Thyroid gland (tissue), 4 donors: Measurements from ENCODE around the gene POMT1. TPM values are rescaled to one million over a fixed set of nuclear protein-coding genes. Genes with fewer than 3 reads are reported as not detected.

Experiments
- DNase-seq, 2 donors: peaks; one replicate each; pipeline ENCODE4 v3.0.0-alpha.2; 2019
- H3K27ac ChIP-seq, 3 donors: fragments of 200-600 bp; sonication (generic); 1 replicate in 2 of 3; 2 replicates in 1 of 3; pipeline ENCODE4 v1.5.1; 2016 to 2019; ENCODE audit warnings: mild to moderate bottlenecking in 1 of 3, moderate library complexity in 1 of 3
- H3K27me3 ChIP-seq: fragments of 200-600 bp; sonication (generic); one replicate; pipeline ENCODE4 v1.5.1; 2019
- H3K36me3 ChIP-seq, 2 donors: fragments of 200-600 bp; sonication (generic); one replicate each; pipeline ENCODE4 v1.5.1; 2016 to 2019
- H3K4me1 ChIP-seq, 2 donors: fragments of 200-600 bp; sonication (generic); one replicate each; pipeline ENCODE4 v1.5.1; 2017 to 2019
- H3K4me3 ChIP-seq, 3 donors: fragments of 200-600 bp; sonication (generic); replicated peaks in 1 of 3; 1 replicate in 2 of 3; 2 replicates in 1 of 3; pipeline ENCODE4 v1.5.1; 2016; ENCODE audit warnings: mild to moderate bottlenecking in 1 of 3
- H3K9me3 ChIP-seq: fragments of 200-600 bp; sonication (generic); one replicate; pipeline ENCODE4 v1.5.1; 2017
- POLR2A ChIP-seq, 2 donors: fragments of 450-650 bp; IDR thresholded peaks; one replicate each; pipeline ENCODE4 v1.6.1; 2017; ENCODE audit warnings: antibody characterized with exemption in 2 of 2, mild to moderate bottlenecking in 2 of 2, moderate library complexity in 1 of 2
- WGBS, 2 donors: methylation state at CpG; one replicate each; pipeline ENCODE4 v1.1.5; 2017; 5-methylcytosine and 5-hydroxymethylcytosine counted together
- intact Hi-C: fragments of 100-400 bp; cut with DNase I; formaldehyde crosslinking; loops from one replicate; pipeline ENCODE4 v1.15.1; 2023
- total RNA-seq, 4 donors: library from RNA; depleted of rRNA; stranded (reverse); fragments of >200 nt; gene quantifications; one replicate each; pipeline ENCODE4 v1.2.3, GENCODE V29; 2016
- TF ChIP-seq, protein P1 (sequence below), 6 experiments: fragments of 200-600 bp in 3 of 6; fragments of 450-650 bp in 3 of 6; sonication (generic) in 3 of 6; IDR thresholded peaks; one replicate each; pipeline ENCODE4 v1.5.1; 2016 to 2019; ENCODE audit warnings: antibody characterized with exemption in 6 of 6, mild to moderate bottlenecking in 2 of 6, inconsistent platforms in 1 of 6, moderate library complexity in 1 of 6

Gene POMT1
- total RNA-seq, 4 donors from 2014 or later: 21.8 to 51.0 (median 33.9) TPM

DNA sequence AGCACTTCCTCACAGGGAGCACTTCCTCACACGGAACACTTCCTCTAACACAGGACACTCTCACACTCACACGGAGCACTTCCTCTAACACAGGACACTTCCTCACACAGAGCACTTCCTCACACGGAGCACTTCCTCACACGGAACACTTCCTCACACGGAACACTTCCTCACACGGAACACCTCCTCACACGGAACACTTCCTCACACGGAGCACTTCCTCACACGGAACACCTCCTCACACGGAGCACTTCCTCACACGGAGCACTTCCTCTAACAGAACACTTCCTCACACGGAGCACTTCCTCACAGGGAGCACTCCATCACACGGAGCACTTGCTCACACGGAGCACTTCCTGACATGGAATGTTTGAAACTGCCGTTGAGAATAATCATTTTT is 13.4 kb downstream of the POMT1 start:
- intact Hi-C loops: no loop called here
- Histone ChIP-seq H3K9me3 (no peaks in the 10 kb centered on the region), H3K27me3 (no peaks in the 10 kb centered on the region), H3K36me3 (peaks cover 41 to 69% of the 10 kb centered on the region in 2 donors), H3K27ac (no peak overlapping the region), H3K4me3 (no peak overlapping the region), H3K4me1 (no peaks in the 10 kb centered on the region)
- DNase-seq: no peak
- TF ChIP-seq, protein P1, sequence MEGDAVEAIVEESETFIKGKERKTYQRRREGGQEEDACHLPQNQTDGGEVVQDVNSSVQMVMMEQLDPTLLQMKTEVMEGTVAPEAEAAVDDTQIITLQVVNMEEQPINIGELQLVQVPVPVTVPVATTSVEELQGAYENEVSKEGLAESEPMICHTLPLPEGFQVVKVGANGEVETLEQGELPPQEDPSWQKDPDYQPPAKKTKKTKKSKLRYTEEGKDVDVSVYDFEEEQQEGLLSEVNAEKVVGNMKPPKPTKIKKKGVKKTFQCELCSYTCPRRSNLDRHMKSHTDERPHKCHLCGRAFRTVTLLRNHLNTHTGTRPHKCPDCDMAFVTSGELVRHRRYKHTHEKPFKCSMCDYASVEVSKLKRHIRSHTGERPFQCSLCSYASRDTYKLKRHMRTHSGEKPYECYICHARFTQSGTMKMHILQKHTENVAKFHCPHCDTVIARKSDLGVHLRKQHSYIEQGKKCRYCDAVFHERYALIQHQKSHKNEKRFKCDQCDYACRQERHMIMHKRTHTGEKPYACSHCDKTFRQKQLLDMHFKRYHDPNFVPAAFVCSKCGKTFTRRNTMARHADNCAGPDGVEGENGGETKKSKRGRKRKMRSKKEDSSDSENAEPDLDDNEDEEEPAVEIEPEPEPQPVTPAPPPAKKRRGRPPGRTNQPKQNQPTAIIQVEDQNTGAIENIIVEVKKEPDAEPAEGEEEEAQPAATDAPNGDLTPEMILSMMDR (IDR thresholded peaks at IDR 0.05): no peak
- TF ChIP-seq POLR2A (IDR thresholded peaks at IDR 0.05): no peak
- WGBS, 2 donors: 79 to 83% methylated on average over 14 of the region's 15 CpGs

DNA sequence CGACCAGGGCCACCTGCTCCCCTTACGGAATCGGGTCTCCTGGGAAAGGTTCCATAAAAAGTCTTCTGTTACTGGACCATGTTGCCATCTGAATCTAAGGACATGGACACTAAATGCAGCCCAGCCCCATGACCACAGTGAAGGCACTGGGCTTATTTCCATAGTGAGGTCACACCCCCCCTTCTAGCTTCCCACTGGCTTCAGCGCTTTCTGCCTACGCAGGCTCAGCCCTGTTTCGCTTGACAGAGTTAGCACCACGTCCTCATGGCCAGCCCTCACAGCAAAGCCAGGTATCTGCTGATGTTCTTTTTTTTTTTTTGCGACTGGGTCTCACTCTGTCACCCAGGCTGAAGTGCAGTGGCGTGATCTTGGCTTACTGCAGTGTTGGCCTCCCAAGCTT is 14.2 kb downstream of the POMT1 start:
- 97 to 99% methylated on average over 9 of the region's 9 CpGs for WGBS, 2 donors
- TF ChIP-seq, protein P1 (IDR thresholded peaks at IDR 0.05): no peak
- TF ChIP-seq POLR2A (IDR thresholded peaks at IDR 0.05): no peak
- Histone ChIP-seq H3K27ac (no peak overlapping the region), H3K4me3 (no peak overlapping the region), H3K36me3 (peaks cover 41 to 65% of the 10 kb centered on the region in 2 donors), H3K27me3 (no peaks in the 10 kb centered on the region), H3K9me3 (no peaks in the 10 kb centered on the region), H3K4me1 (no peaks in the 10 kb centered on the region)
- intact Hi-C loops: no loop called here
- no peak for DNase-seq

DNA sequence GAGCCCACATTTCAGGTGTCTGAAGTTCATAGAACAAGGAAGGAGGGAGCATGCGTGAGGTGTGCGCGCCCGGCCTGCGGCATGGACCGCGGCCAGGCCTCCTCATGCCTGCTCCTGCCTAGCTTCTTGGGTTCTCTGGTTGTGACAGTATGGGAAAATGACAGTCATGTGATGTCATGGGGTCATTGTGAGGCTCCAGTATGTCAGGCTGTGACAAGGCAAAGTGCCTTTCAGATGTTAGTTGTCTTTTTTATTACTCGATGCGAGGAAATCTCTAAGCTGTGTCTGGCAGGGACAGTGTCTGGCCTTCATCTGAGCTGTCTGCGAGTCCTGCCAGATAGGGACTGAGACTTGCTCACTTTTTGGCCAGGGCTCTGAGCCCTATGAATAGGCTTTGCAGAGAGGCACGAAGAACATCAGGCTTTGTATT is 15.1 kb downstream of the POMT1 start:
- WGBS, 2 donors: 91 to 95% methylated on average over 11 of the region's 11 CpGs
- TF ChIP-seq, protein P1 (IDR thresholded peaks at IDR 0.05): no peak
- no peak for TF ChIP-seq POLR2A (IDR thresholded peaks at IDR 0.05)
- Histone ChIP-seq H3K36me3 (peaks cover 41 to 61% of the 10 kb centered on the region in 2 donors), H3K9me3 (no peaks in the 10 kb centered on the region), H3K4me1 (no peaks in the 10 kb centered on the region), H3K27ac (no peak overlapping the region), H3K27me3 (no peaks in the 10 kb centered on the region), H3K4me3 (no peak overlapping the region)
- DNase-seq: no peak
- intact Hi-C loops: no loop called here

DNA sequence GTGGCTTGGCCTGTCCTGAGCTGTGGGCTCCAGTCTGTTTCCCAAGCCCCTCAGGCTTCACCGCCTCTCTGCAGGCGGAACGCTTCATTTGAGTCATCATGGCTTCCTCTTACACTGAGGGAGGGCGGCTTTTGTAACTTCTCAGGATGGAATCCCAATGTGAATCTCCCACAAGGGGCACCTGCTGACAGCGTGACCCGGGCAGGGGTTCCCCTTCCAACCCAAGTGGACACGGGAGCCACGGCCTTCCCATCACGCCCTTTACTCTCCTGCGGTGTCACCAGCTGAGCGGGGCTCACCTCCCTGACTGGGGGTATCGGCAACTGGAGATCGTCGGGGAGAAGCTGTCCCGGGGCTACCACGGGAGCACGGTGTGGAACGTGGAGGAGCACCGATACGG is 15.8 kb downstream of the POMT1 start:
- TF ChIP-seq, protein P1 (IDR thresholded peaks at IDR 0.05): no peak
- TF ChIP-seq POLR2A (IDR thresholded peaks at IDR 0.05): no peak
- H3K27ac ChIP-seq: no peak overlapping the region
- intact Hi-C loops: no loop called here
- H3K9me3 ChIP-seq: no peaks in the 10 kb centered on the region
- H3K4me3 ChIP-seq: no peak overlapping the region
- WGBS, 2 donors: 95 to 96% methylated on average over 14 to 20 of the region's 20 CpGs
- no peaks in the 10 kb centered on the region for H3K4me1 ChIP-seq
- H3K27me3 ChIP-seq: no peaks in the 10 kb centered on the region
- peaks cover 40 to 55% of the 10 kb centered on the region in 2 donors for H3K36me3 ChIP-seq
- DNase-seq: no peak

DNA sequence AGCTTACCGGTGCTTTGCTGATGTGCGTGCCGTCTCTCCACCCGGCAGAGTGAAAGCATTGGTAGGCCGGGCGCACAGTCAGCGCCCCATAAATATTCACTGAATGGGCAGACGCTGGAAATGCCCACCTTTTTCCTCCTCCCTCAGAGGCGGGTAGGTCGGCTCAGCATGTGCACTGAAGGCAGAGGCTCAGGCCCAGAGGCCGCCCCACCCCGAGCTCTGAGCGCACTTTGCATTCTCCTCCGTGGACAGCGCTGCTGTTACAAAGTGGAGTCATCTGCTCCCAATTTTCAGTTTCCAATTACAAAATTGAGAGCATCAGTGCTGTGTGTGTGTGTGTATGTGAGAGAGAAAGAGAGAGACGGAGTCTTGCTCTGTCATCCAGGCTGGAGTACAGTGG is 17.8 kb downstream of the POMT1 start:
- WGBS, 2 donors: 82% methylated on average over 16 of the region's 16 CpGs
- TF ChIP-seq POLR2A (IDR thresholded peaks at IDR 0.05): no peak
- TF ChIP-seq, protein P1 (IDR thresholded peaks at IDR 0.05): no peak
- no peak overlapping the region for H3K27ac ChIP-seq
- intact Hi-C loops: no loop called here
- no peaks in the 10 kb centered on the region for H3K9me3 ChIP-seq
- H3K36me3 ChIP-seq: peaks cover 49 to 58% of the 10 kb centered on the region in 2 donors
- no peaks in the 10 kb centered on the region for H3K27me3 ChIP-seq
- H3K4me3 ChIP-seq: no peak overlapping the region
- no peak for DNase-seq
- no peaks in the 10 kb centered on the region for H3K4me1 ChIP-seq
